BJ (cell line): ENCODE results near the gene FOXO6. TPM values are rescaled to one million over a fixed set of nuclear protein-coding genes. Genes with fewer than 3 reads are reported as not detected.

Source experiments
- CTCF ChIA-PET: fragments of 350-600 bp; formaldehyde crosslinking; extraction: SDS; loops from one replicate; lab custom pipeline; 2021; ENCODE audit warnings: antibody characterized with exemption, inconsistent platforms; lab: Yijun Ruan, JAX
- POLR2A ChIA-PET: fragments of 300-600 bp; sonication (Branson Sonifier 250); formaldehyde crosslinking; extraction: SDS; loops from one replicate; lab custom pipeline; 2021; ENCODE audit warnings: antibody characterized with exemption; lab: Charles Lee
- DNase-seq: peaks from one replicate; pipeline ENCODE4 v3.0.0-alpha.2; 2011; ENCODE audit warnings: low read depth
- H3K27me3 ChIP-seq: 2 replicates; pipeline ENCODE4 v1.6.0; 2011; ENCODE audit warnings: low read length; ENCODE audit not compliant: control insufficient read depth, insufficient read depth
- H3K36me3 ChIP-seq: 2 replicates; pipeline ENCODE4 v1.5.1; 2011; ENCODE audit warnings: low read length; ENCODE audit not compliant: control insufficient read depth, insufficient read depth
- H3K4me3 ChIP-seq: 2 replicates; pipeline ENCODE4 v1.5.1; 2011; ENCODE audit warnings: low read depth, mild to moderate bottlenecking, control low read depth, low read length
- CTCF ChIP-seq: IDR thresholded peaks from 2 replicates; pipeline ENCODE4 v1.5.1; 2011; ENCODE audit warnings: low read depth, mild to moderate bottlenecking, control low read depth, inconsistent platforms, low read length, moderate library complexity; ENCODE audit not compliant: insufficient read depth
- polyA plus RNA-seq: library from polyadenylated mRNA; depleted of rRNA; stranded (reverse); fragments of >200 nt; gene quantifications from 2 replicates; pipeline ENCODE4 v1.2.3, GENCODE V29; 2011

FOXO6 gene
- polyA plus RNA-seq, 1 experiment: 0.02 TPM

- Histone ChIP-seq H3K36me3 (no peaks in the 10 kb centered on the region), H3K4me3 (peak overlapping the region; percentile 44), H3K27me3 (peaks cover 41% of the 10 kb centered on the region)
- POLR2A ChIA-PET: no interaction called here
- no peak for DNase-seq
- CTCF ChIA-PET: interaction anchor here (0.6 kb wide), 1 partner anchor 25 kb away, joined by 3 read pairs; no protein-coding TSS in a partner anchor
- no peak for TF ChIP-seq CTCF
These were observed 22.0 kb downstream of the FOXO6 start for GRCh38 chr1:41383094-41383852.

GRCh38 chr1:41384579-41384978 lies 23.3 kb downstream of the FOXO6 start:
- DNase-seq: no peak
- CTCF ChIA-PET: no interaction called here

GRCh38 chr1:41385398-41386195 lies 24.4 kb downstream of the FOXO6 start:
- Histone ChIP-seq H3K4me3 (no peak overlapping the region), H3K27me3 (peaks cover 44% of the 10 kb centered on the region), H3K36me3 (no peaks in the 10 kb centered on the region)
- ChIA-PET CTCF (interaction anchor here (0.8 to 1.2 kb wide), 2 partner anchors 32 to 103 kb away, joined by 3 read pairs; no protein-coding TSS in a partner anchor), POLR2A (no interaction called here)
- no peak for DNase-seq
- TF ChIP-seq CTCF: no peak

More at GRCh38 chr1:41384579-41384978, 23.3 kb downstream of the FOXO6 start:
- peaks cover 43% of the 10 kb centered on the region for H3K27me3 ChIP-seq
- H3K36me3 ChIP-seq: no peaks in the 10 kb centered on the region
- no peak overlapping the region for H3K4me3 ChIP-seq
- POLR2A ChIA-PET: no interaction called here
- no peak for TF ChIP-seq CTCF

GRCh38 chr1:41386196-41386663 lies 25.0 kb downstream of the FOXO6 start:
- H3K36me3 ChIP-seq: no peaks in the 10 kb centered on the region
- no peak for DNase-seq
- CTCF ChIA-PET: interaction anchor here (0.8 to 1.2 kb wide), 2 partner anchors 31 to 104 kb away, joined by 3 read pairs; no protein-coding TSS in a partner anchor
- POLR2A ChIA-PET: no interaction called here
- peaks cover 40% of the 10 kb centered on the region for H3K27me3 ChIP-seq
- no peak for TF ChIP-seq CTCF
- H3K4me3 ChIP-seq: no peak overlapping the region

GRCh38 chr1:41387667-41388091 lies 26.4 kb downstream of the FOXO6 start:
- Histone ChIP-seq H3K27me3 (peaks cover 44% of the 10 kb centered on the region), H3K4me3 (no peak overlapping the region), H3K36me3 (no peaks in the 10 kb centered on the region)
- peak; percentile 18 for DNase-seq
- no peak for TF ChIP-seq CTCF
- ChIA-PET CTCF (interaction anchor here (1.5 kb wide), 1 partner anchor 30 kb away, joined by 4 read pairs; no protein-coding TSS in a partner anchor), POLR2A (no interaction called here)
